HFFc6 (cell line): Measurements from ENCODE around the gene UQCC3. TPM values are rescaled to one million over a fixed set of nuclear protein-coding genes. Genes with fewer than 3 reads are reported as not detected.

ENCODE experiments used
- DNase-seq: peaks from one replicate; pipeline ENCODE4 v3.0.0-alpha.2; 2018
- H3K27ac Mint-ChIP-seq: 2 replicates; pipeline ENCODE4 v1.8.0; 2020; ENCODE audit warnings: mild to moderate bottlenecking, mixed read lengths
- H3K27me3 Mint-ChIP-seq: 2 replicates; pipeline ENCODE4 v1.8.0; 2021; ENCODE audit warnings: mild to moderate bottlenecking, moderate library complexity, mixed read lengths; ENCODE audit not compliant: insufficient read depth
- H3K36me3 Mint-ChIP-seq: 2 replicates; pipeline ENCODE4 v1.8.0; 2021; ENCODE audit warnings: low read depth, mixed read lengths
- H3K4me1 Mint-ChIP-seq: 2 replicates; pipeline ENCODE4 v1.8.0; 2020; ENCODE audit warnings: low read depth, mixed read lengths
- H3K4me3 Mint-ChIP-seq: 2 replicates; pipeline ENCODE4 v1.8.0; 2020; ENCODE audit warnings: mild to moderate bottlenecking, moderate library complexity, mixed read lengths
- H3K9me3 Mint-ChIP-seq: 2 replicates; pipeline ENCODE4 v1.8.0; 2020; ENCODE audit warnings: mild to moderate bottlenecking, mixed read lengths
- total RNA-seq, 6 experiments: library from RNA; stranded (reverse); fragmentation: NEBNext Ultra II Directional; extraction: Animal tissue kit (Norgen Biotek cat#: 25700); gene quantifications; 2 replicates in 1 of 6; 3 replicates in 5 of 6; pipeline ENCODE4 v1.2.3, GENCODE V29; 2021
- TF ChIP-seq, protein P1 (sequence below): fragments of 200-600 bp; sonication (generic); IDR thresholded peaks from 2 replicates; pipeline ENCODE4 v1.5.0; 2021; ENCODE audit warnings: antibody characterized with exemption, mild to moderate bottlenecking

The UQCC3 gene
- total RNA-seq, 6 experiments from 2014 or later = 9.8 to 14.2 (median 11.3) TPM

DNA sequence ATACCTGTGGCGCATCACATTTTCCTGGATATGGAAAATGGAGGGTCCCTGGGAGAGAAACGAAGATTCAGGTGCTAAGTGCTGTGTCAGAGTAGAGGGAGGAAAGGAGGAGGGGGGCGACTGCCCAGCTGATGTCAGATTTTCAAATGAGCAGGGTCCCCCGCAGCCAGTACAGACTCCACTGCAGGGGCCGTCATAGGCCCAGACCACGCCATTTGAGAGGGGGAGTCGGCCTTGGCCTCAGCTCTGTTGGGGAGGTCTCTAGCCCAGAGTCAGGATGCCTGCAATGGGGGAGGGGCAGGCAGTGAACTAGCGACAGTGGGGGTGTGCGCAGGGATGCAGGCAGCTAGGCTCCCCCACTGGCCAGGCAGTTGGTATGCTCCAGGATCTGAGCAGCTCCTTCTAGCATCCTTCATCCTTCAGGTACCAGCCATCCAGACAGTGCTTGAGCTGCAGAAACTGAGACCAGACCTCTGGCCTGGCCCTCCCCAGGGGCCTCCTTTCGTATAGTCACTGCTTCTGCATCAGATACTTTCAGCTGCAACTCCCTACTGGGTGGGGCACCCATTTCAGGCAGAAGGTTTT, 35.9 kb downstream of the UQCC3 start, which contains the start of the genes BSCL2 and GNG3:
TSS of gene BSCL2 (minus strand) at position 148 of the 585 bp plus-strand sequence. CDS start 229 bp downstream, outside the sequence.
TSS of gene GNG3 (plus strand) at position 400 of the 585 bp plus-strand sequence. CDS start 620 bp downstream, outside the sequence.
- TF ChIP-seq, protein P1, sequence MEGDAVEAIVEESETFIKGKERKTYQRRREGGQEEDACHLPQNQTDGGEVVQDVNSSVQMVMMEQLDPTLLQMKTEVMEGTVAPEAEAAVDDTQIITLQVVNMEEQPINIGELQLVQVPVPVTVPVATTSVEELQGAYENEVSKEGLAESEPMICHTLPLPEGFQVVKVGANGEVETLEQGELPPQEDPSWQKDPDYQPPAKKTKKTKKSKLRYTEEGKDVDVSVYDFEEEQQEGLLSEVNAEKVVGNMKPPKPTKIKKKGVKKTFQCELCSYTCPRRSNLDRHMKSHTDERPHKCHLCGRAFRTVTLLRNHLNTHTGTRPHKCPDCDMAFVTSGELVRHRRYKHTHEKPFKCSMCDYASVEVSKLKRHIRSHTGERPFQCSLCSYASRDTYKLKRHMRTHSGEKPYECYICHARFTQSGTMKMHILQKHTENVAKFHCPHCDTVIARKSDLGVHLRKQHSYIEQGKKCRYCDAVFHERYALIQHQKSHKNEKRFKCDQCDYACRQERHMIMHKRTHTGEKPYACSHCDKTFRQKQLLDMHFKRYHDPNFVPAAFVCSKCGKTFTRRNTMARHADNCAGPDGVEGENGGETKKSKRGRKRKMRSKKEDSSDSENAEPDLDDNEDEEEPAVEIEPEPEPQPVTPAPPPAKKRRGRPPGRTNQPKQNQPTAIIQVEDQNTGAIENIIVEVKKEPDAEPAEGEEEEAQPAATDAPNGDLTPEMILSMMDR = no peak
- no peak for DNase-seq
- Mint-ChIP-seq H3K27me3 (peaks cover 5% of the 10 kb centered on the region), H3K4me3 (peak within 1 kb of the TSS; percentile 94), H3K36me3 (peaks cover 29% of the 10 kb centered on the region), H3K27ac (peak within 1 kb of the TSS; percentile 95), H3K4me1 (peaks cover 39% of the 10 kb centered on the region), H3K9me3 (no peaks in the 10 kb centered on the region)

DNA sequence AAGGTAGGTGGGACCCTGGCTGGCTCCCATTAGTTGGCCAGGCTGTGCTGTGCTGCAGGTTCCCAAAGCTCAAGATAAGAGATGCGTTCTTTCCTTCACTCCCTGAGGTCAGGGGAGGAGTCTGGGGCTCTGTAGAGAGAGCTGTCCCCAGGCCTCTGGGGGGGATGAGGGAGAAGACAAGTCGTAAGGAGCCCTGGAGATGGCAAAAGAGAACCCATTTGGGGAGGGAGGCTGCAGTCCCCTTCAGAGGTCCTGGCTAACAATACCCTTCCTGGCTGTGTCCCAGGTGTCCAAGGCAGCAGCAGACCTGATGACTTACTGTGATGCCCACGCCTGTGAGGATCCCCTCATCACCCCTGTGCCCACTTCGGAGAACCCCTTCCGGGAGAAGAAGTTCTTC, 36.9 kb downstream of the UQCC3 start:
- Mint-ChIP-seq H3K36me3 (peaks cover 29% of the 10 kb centered on the region), H3K27ac (peak overlapping the region; percentile 95), H3K4me1 (peaks cover 41% of the 10 kb centered on the region), H3K9me3 (no peaks in the 10 kb centered on the region), H3K4me3 (peak overlapping the region; percentile 91), H3K27me3 (peaks cover 5% of the 10 kb centered on the region)
- TF ChIP-seq, protein P1 = no peak
- no peak for DNase-seq

DNA sequence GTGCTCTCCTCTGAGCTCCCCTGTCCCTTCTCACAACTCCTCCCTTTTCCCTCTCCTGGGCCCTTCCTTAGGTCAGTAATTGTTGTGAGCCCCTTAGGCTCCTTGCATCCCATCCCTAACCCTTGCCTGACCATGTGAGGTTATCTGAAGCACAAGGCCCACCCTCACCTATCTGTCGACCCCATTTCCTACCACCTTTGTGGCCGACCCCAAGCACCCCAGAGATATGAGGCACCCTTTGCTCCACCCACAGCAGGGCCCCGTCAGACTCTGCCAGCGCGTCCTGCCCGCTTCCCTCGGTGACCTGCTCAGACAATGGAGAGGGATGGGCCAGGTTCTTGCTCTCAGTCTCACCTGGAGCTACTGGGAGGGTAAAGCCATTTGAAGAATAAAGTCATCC, 37.3 kb downstream of the UQCC3 start:
- Mint-ChIP-seq H3K27me3 (peaks cover 5% of the 10 kb centered on the region), H3K36me3 (peaks cover 32% of the 10 kb centered on the region), H3K27ac (peak overlapping the region; percentile 95), H3K9me3 (no peaks in the 10 kb centered on the region), H3K4me3 (peak overlapping the region; percentile 91), H3K4me1 (peaks cover 44% of the 10 kb centered on the region)
- TF ChIP-seq, protein P1 = no peak
- no peak for DNase-seq

DNA sequence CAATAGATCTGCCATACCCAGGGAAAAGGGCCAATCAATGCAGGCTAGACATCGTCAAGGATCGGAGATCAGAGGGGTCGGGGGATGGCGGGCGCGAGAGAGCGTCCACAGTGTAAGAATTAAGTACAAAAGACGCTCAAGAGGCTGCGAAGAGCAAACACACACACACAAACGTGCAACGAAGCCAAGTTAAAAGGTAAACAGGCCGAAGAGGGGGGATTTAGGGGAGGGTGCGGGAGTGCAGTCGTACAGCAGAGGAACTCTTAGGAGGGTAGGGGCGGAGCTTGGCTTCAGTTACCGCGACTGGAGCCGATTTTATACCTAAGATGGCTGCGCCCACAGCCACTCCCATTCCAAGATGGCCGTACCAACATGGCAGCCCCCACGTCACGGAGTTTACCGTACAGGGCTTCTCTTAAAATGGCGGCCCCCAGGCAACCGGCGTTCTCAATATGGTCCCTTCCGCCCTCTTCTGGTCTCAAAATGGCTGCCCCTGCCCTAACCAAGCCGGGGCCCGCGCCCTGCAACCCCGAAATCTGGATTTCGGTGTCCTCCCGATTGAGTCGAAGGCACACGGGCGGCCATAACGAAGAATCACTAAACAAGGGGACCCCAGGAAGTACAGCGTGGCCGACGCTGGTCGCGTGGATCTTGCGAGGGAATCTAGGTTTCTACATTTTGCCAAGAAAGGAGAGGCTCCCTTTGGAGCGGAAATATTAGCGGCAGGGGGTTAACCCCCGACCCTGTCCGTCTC, 38.0 kb downstream of the UQCC3 start:
- H3K27ac Mint-ChIP-seq = peak overlapping the region; percentile 95
- DNase-seq = peak; percentile 96
- TF ChIP-seq, protein P1 = peak; percentile 23; the same call in 1 of the 2 replicates
- H3K27me3 Mint-ChIP-seq = peaks cover 5% of the 10 kb centered on the region
- peaks cover 32% of the 10 kb centered on the region for H3K36me3 Mint-ChIP-seq
- no peaks in the 10 kb centered on the region for H3K9me3 Mint-ChIP-seq
- peak overlapping the region; percentile 91 for H3K4me3 Mint-ChIP-seq
- H3K4me1 Mint-ChIP-seq = peaks cover 44% of the 10 kb centered on the region

DNA sequence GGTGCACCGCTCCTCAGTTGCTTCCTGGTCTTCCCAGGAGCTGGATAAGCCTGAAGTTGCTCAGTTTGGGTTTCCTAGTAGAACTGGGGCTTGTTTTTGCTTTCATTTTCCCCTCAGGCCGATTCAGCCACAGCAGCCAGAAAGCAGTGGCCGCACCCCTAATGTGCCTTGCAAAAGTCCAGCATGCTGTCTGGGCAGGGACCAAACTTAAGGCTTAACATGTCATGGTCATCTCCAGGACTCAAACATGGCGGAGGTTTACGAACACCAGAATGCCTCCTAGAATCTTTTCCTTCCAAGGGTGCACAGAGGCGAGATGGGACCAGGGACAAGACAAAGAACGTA, 38.5 kb downstream of the UQCC3 start:
- H3K4me1 Mint-ChIP-seq = peaks cover 43% of the 10 kb centered on the region
- H3K27ac Mint-ChIP-seq = peak overlapping the region; percentile 95
- H3K27me3 Mint-ChIP-seq = peaks cover 5% of the 10 kb centered on the region
- TF ChIP-seq, protein P1 = no peak
- H3K4me3 Mint-ChIP-seq = peak overlapping the region; percentile 91
- no peaks in the 10 kb centered on the region for H3K9me3 Mint-ChIP-seq
- peaks cover 32% of the 10 kb centered on the region for H3K36me3 Mint-ChIP-seq
- no peak for DNase-seq
